Measurements from ENCODE around the gene ANKRD39.

Gene ANKRD39

DNA sequence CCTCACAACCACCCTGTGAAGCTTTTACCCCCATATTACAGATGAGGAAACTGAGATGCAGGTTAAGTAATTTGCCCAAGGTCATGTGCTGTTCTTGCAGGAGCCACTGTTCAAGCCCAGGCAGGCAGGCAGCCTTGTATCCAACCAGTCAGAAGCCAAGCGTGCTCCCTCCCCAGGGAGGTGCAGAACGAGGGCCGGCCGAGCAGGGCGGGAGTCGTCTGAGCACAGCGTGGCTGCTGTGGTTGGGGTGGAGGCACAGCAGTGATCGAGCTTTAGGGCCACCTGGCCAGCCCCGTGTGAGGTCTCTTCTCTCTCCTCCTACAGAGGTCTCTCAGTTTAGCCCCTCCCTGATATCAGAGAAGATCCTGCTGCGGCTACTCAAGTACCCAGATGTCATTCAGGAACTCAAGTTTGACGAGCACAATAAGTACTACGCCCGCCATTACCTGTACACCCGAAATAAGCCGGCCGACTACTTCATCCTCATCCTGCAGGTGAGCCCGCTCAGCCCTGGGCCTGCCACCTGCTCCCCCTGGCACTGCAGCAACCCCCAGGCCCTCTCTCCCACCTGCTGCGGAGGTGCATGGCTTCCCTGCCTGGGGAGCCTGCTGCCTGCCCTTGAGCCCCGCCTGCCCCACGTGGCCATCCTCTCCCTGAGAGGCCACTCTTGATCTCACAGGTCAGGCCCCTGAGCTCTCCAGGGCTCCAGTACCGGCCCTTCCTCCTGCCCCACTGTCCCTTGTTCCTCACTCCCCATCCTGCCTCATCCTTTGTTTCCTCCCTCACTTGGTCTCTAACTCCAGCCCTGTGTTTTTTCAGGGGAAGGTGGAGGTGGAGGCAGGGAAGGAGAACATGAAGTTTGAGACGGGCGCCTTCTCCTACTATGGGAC lies 58.8 kb downstream of the ANKRD39 start:
- FAIRE-seq (no peak), DNase-seq (ENCODE audit: insufficient read length, low spot score) (no peak)

Measured in HTR-8/SVneo (cell line).